HG02938 (cell line): ENCODE data around the gene MESP1.

ENCODE experiments used
- ATAC-seq: cut with Tn5 transposase; IDR thresholded peaks from one replicate; pipeline ENCODE4 v1.9.1; 2021; ENCODE audit warnings: mild to moderate bottlenecking, moderate library complexity; ENCODE audit not compliant: unreplicated experiment

MESP1 gene

GRCh38 chr15:89732451-89733172 is 18.4 kb downstream of the MESP1 start:
- ATAC-seq: no peak

DNA sequence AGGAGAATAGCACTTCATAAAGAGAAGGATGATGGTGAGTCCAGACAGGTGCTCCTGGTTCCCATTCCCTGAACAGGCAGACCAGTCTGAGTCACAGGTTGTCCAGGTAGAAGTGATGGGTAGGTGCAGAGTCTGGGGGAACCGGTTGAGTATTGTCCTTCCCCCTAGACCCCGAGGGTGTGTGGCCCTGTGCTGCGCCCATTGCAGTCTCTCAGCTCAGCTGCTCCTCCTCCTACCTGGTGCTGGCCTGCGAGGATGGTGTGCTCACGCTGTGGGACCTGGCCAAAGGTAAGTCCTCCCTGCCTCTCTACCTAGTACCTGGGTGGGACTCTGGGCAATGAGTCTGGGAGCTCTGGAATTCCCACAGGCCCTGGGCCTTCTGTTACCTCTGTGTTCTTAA is 19.8 kb downstream of the MESP1 start:
- no peak for ATAC-seq

DNA sequence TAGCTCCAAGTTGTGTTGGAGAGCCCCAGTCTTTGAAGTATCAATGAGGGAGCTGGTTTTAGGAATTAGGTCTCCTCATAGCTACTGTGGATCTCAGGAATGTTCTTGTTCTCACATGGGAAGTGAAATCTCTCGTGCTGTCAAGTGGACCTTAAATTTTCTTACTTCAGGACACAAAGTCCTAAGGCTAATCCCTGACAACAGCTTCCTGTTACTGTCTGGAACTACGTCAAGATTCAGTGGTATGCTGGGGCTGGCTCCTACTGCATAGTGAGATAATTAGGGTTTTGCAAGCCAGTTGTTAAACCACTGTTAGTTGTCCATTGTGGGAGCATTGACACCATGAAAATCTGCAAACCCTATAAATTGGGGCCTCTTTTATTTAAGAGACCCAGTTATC is 22.8 kb downstream of the MESP1 start:
- ATAC-seq: no peak

DNA sequence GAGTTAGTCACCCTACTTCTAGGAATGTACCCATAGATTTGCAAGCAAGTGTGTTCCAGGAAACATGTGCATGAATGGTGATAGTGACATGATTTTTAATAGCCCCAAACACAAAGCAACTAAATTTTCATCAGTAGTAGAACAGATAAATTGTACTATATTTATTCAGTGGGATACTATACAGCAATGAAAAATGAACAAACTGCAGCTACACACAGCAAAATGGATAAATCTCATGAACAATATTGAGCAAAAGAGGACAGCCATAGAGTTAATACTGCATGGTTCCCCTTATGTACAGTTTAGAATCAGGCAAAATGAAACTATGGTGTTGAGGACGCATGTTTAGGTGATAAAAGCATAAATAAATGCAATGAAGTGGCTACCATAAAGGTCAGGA is 26.0 kb downstream of the MESP1 start:
- no peak for ATAC-seq

DNA sequence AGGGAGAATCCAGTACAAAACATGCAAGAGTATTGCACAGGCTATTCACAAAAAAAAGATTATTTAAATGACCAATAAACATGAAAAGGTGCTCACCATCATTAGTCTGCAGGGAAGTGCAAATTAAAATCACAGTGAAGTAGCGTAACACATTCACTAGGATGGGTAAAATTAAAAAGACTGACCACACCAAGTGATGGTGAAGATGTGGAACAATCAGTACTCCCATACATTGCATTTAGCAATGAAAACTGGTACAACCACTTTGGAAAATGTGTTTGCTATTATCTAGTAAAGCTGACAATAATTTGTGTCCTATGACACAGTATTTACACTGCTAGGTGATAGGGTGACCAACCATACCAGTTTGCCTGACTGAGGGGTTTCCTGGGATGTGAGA is 26.4 kb downstream of the MESP1 start:
- ATAC-seq: no peak

- ATAC-seq: no peak
Observed at GRCh38 chr15:89723031-89723430, 28.0 kb downstream of the MESP1 start.

DNA sequence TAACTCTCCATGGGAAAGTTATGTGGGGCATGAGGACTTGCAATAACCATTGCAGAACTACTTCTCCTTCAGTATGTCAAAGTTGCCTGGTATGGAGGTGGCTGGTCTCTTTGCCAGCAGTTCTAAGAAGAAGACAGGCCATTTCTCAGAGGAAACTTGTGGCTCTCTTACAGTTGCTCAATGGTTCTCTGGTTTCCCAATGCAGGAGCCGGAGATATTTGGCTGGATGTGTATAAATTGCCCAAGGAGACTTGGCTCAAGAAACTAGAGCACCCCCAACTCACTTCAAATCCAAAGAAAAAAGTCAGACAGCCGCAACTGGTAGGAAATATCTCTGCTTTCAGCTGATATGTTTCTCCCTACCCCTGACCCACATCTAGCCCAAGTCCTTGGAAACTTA is 36.3 kb downstream of the MESP1 start:
- ATAC-seq: no peak

DNA sequence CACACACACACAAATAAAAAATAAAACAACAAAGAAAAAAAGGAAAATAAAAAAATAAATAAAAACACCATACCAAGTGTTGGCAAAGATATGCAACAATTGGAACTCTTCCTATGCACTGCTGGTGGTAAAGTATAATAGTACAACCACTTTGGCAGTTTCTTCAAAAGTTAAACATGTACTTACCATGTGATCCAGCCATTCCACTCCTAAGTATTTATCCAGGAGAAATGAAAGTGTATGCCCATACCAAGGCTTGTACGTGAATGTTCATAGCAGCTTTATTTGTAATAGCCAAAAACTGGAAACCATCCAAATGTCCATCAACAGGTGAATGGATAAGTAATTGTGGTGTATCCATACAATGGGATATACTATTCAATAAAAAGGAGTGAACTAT is 43.5 kb downstream of the MESP1 start:
- ATAC-seq: no peak

DNA sequence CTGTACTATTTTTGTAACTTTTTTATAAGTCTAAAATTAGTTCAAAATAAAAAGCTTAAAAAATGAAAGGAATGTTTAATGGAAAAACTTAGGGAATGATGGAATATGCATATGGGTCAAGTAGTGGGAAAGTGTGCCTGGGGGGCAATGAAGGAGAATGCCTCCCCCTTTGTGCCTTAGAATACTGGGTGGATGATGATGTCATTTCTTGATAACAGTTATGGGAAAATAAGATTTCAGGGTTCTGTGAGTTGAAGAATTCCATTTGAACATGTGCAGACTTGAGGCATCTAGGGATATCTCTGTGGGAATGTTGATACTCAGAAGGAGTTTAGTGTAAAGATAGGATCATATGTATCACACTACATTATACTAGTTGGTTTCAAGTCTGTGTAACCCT is 46.6 kb downstream of the MESP1 start:
- no peak for ATAC-seq
